Stomach smooth muscle (tissue), 2 donors: Measurements from ENCODE around the gene ZFAND6.

Source experiments
- H3K27ac ChIP-seq: one replicate; pipeline ENCODE4 v1.7.0; 2013; ENCODE audit warnings: mild to moderate bottlenecking, low read length, inconsistent platforms
- H3K27me3 ChIP-seq, 2 donors: one replicate each; pipeline ENCODE4 v1.7.0; 2013; ENCODE audit warnings: low read length in 2 of 2; ENCODE audit not compliant: insufficient read depth in 2 of 2, control insufficient read depth in 1 of 2
- H3K36me3 ChIP-seq, 2 donors: one replicate each; pipeline ENCODE4 v1.7.0; 2013; ENCODE audit warnings: low read length in 2 of 2; ENCODE audit not compliant: control insufficient read depth in 2 of 2, insufficient read depth in 2 of 2
- H3K4me1 ChIP-seq: one replicate; pipeline ENCODE4 v1.7.0; 2013; ENCODE audit warnings: low read length; ENCODE audit not compliant: control insufficient read depth, insufficient read depth
- H3K4me3 ChIP-seq, 2 donors: one replicate each; pipeline ENCODE4 v1.7.0; 2013; ENCODE audit warnings: low read length in 2 of 2
- H3K9ac ChIP-seq, 2 donors: one replicate each; pipeline ENCODE4 v1.7.0; 2013; ENCODE audit warnings: low read length in 2 of 2, mild to moderate bottlenecking in 1 of 2
- H3K9me3 ChIP-seq, 2 donors: one replicate each; pipeline ENCODE4 v1.7.0; 2013; ENCODE audit warnings: low read length in 2 of 2; ENCODE audit not compliant: control insufficient read depth in 2 of 2
- donor health status: healthy.
- donor health status: Pancreatic carcinoma.

ZFAND6 gene

GRCh38 chr15:80179025-80179759, 119.7 kb downstream of the ZFAND6 start:
- Histone ChIP-seq H3K27me3 (no peaks in the 10 kb centered on the region), H3K27ac (no peak overlapping the region), H3K9ac (no peak overlapping the region), H3K9me3 (no peaks in the 10 kb centered on the region), H3K36me3 (peaks cover 10 to 33% of the 10 kb centered on the region in 2 donors), H3K4me1 (peaks cover 9% of the 10 kb centered on the region), H3K4me3 (no peak overlapping the region)

GRCh38 chr15:80179935-80180334, 120.5 kb downstream of the ZFAND6 start:
- Histone ChIP-seq H3K9ac (no peak overlapping the region), H3K27ac (no peak overlapping the region)

GRCh38 chr15:80180468-80180867, 121.0 kb downstream of the ZFAND6 start:
- Histone ChIP-seq H3K36me3 (peaks cover 16 to 39% of the 10 kb centered on the region in 2 donors), H3K27ac (no peak overlapping the region)

More at GRCh38 chr15:80179935-80180334, 120.5 kb downstream of the ZFAND6 start:
- H3K9me3 ChIP-seq = no peaks in the 10 kb centered on the region
- H3K36me3 ChIP-seq = peaks cover 12 to 41% of the 10 kb centered on the region in 2 donors
- H3K27me3 ChIP-seq = no peaks in the 10 kb centered on the region
- peaks cover 4% of the 10 kb centered on the region for H3K4me1 ChIP-seq
- H3K4me3 ChIP-seq = no peak overlapping the region

DNA sequence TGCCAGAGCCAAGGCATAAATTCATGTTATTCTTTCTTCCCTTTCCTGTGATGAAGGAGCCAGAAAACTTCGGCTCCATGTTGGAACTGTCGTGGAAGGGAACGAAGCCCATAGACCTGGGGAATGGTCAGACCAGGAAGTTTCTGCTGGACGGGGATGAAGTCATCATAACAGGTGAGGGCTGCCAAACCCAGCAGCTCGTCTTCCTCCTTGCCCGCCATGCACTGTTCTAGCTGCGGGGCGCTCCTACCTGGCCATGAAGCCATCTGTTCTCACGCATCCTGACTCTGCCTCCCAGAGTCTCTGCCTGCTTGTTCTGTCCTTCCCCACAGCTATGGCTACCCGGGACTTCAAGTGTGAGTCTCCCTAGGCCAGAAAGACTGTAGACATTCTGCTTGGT, 121.5 kb downstream of the ZFAND6 start:
- no peaks in the 10 kb centered on the region for H3K9me3 ChIP-seq
- H3K36me3 ChIP-seq = peaks cover 18 to 44% of the 10 kb centered on the region in 2 donors

More at GRCh38 chr15:80180468-80180867, 121.0 kb downstream of the ZFAND6 start:
- Histone ChIP-seq H3K9me3 (no peaks in the 10 kb centered on the region), H3K9ac (no peak overlapping the region), H3K4me3 (no peak overlapping the region), H3K4me1 (peaks cover 4% of the 10 kb centered on the region), H3K27me3 (no peaks in the 10 kb centered on the region)

GRCh38 chr15:80182611-80183261, 123.3 kb downstream of the ZFAND6 start:
- peaks cover 4% of the 10 kb centered on the region for H3K4me1 ChIP-seq
- peaks cover 29 to 60% of the 10 kb centered on the region in 2 donors for H3K36me3 ChIP-seq
- no peak overlapping the region for H3K4me3 ChIP-seq
- no peak overlapping the region for H3K27ac ChIP-seq
- H3K27me3 ChIP-seq = no peaks in the 10 kb centered on the region
- H3K9me3 ChIP-seq = no peaks in the 10 kb centered on the region
- H3K9ac ChIP-seq = no peak overlapping the region

More for the DNA sequence above, 121.5 kb downstream of the ZFAND6 start:
- Histone ChIP-seq H3K4me3 (no peak overlapping the region), H3K27ac (no peak overlapping the region), H3K4me1 (peaks cover 4% of the 10 kb centered on the region), H3K9ac (no peak overlapping the region), H3K27me3 (no peaks in the 10 kb centered on the region)

DNA sequence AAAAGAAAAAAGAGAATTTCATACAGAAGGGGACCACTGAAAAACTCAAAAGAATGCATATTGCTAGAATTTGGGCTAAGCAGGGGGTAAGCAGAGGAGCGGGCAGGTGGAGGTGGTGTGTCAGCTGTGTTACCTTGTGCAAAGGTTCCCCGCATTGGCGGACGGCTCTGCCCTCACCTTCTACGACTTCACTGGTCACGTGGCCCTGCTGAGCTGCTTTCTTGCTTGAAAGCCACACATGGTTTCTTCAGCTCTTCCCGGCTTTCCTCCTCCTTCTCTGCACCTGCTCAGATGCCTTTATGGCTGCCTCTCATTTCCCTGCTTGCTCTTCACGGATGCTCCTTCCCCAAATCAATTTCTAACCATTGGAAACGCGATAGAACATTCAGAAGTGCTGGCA, 123.8 kb downstream of the ZFAND6 start:
- no peak overlapping the region for H3K27ac ChIP-seq
- H3K9me3 ChIP-seq = no peaks in the 10 kb centered on the region
- no peak overlapping the region for H3K4me3 ChIP-seq
- H3K4me1 ChIP-seq = peaks cover 4% of the 10 kb centered on the region
- H3K27me3 ChIP-seq = no peaks in the 10 kb centered on the region
- no peak overlapping the region for H3K9ac ChIP-seq
- H3K36me3 ChIP-seq = peaks cover 29 to 60% of the 10 kb centered on the region in 2 donors

DNA sequence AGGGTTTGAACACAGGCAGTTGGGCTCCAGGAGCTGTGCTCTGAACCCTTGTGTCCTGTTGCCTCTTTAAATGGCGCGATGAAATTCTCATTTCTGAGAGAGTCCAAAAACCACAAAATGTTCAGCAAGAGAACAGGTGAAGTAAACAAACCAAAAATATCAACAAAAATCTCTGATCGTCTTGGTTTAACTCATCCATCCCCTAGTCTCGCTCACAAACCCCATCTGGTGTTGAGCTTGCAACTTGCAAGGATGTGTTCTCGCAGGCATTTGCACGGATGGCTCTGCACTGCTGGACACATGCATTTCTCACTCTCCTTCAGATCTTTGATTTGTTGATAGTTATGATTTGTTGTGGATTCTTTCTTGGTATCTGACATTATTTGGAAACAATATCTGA, 124.4 kb downstream of the ZFAND6 start:
- Histone ChIP-seq H3K9me3 (no peaks in the 10 kb centered on the region), H3K4me1 (peaks cover 4% of the 10 kb centered on the region), H3K9ac (no peak overlapping the region), H3K36me3 (peaks cover 29 to 60% of the 10 kb centered on the region in 2 donors), H3K27me3 (no peaks in the 10 kb centered on the region), H3K27ac (no peak overlapping the region), H3K4me3 (no peak overlapping the region)

- Histone ChIP-seq H3K27me3 (no peaks in the 10 kb centered on the region), H3K9me3 (no peaks in the 10 kb centered on the region), H3K27ac (no peak overlapping the region), H3K4me1 (peaks cover under 1% of the 10 kb centered on the region), H3K9ac (no peak overlapping the region), H3K36me3 (peaks cover 29 to 58% of the 10 kb centered on the region in 2 donors), H3K4me3 (no peak overlapping the region)
These were observed 125.1 kb downstream of the ZFAND6 start for GRCh38 chr15:80184554-80184953.

GRCh38 chr15:80185152-80185551, 125.7 kb downstream of the ZFAND6 start:
- H3K27ac ChIP-seq = no peak overlapping the region
- H3K4me1 ChIP-seq = no peaks in the 10 kb centered on the region
- H3K27me3 ChIP-seq = no peaks in the 10 kb centered on the region
- no peaks in the 10 kb centered on the region for H3K9me3 ChIP-seq
- no peak overlapping the region for H3K9ac ChIP-seq
- no peak overlapping the region for H3K4me3 ChIP-seq
- H3K36me3 ChIP-seq = peaks cover 29 to 52% of the 10 kb centered on the region in 2 donors

GRCh38 chr15:80186066-80186465, 126.6 kb downstream of the ZFAND6 start:
- Histone ChIP-seq H3K27ac (no peak overlapping the region), H3K36me3 (peaks cover 25 to 47% of the 10 kb centered on the region in 2 donors), H3K4me1 (no peaks in the 10 kb centered on the region), H3K9ac (no peak overlapping the region), H3K4me3 (no peak overlapping the region), H3K9me3 (no peaks in the 10 kb centered on the region), H3K27me3 (no peaks in the 10 kb centered on the region)

GRCh38 chr15:80186597-80186996, 127.1 kb downstream of the ZFAND6 start:
- Histone ChIP-seq H3K9ac (no peak overlapping the region), H3K9me3 (no peaks in the 10 kb centered on the region), H3K4me1 (no peaks in the 10 kb centered on the region), H3K4me3 (no peak overlapping the region), H3K27ac (no peak overlapping the region), H3K27me3 (no peaks in the 10 kb centered on the region), H3K36me3 (peaks cover 21 to 43% of the 10 kb centered on the region in 2 donors)
